B cell (primary cell): ENCODE data around the gene EIF2B2. TPM values are rescaled to one million over a fixed set of nuclear protein-coding genes. Genes with fewer than 3 reads are reported as not detected.

Experiments used
- ATAC-seq: fragments of 200-7000 bp; cut with Tn5 transposase; one replicate; pipeline ENCODE4 v1.10.0; 2021; ENCODE audit warnings: low read depth, mild to moderate bottlenecking, moderate number of reproducible peaks, moderate library complexity
- CTCF ChIA-PET: fragments of 350-600 bp; sonication (Branson Sonifier 250); formaldehyde crosslinking; loops from one replicate; lab custom pipeline; 2021; ENCODE audit warnings: antibody characterized with exemption, inconsistent platforms; lab: Charles Lee
- POLR2A ChIA-PET: fragments of 350-600 bp; sonication (Branson Sonifier 250); formaldehyde crosslinking; loops from one replicate; lab custom pipeline; 2021; ENCODE audit warnings: antibody characterized with exemption; lab: Charles Lee
- DNase-seq: peaks from one replicate; pipeline ENCODE4 v3.0.0; 2013
- H2AFZ ChIP-seq: 2 replicates; pipeline ENCODE4 v1.6.1; 2012; ENCODE audit warnings: mild to moderate bottlenecking, low read depth, low read length; ENCODE audit not compliant: insufficient read depth, poor library complexity, severe bottlenecking
- H3K27ac ChIP-seq, 2 donors: 1 replicate in 1 of 2; 2 replicates in 1 of 2; pipeline ENCODE4 v1.5.1; 2012 to 2013; ENCODE audit warnings: low read length in 2 of 2, mild to moderate bottlenecking in 2 of 2, moderate library complexity in 1 of 2
- H3K27me3 ChIP-seq, 4 experiments: fragments of 200-600 bp in 1 of 4; sonication (generic) in 1 of 4; replicated peaks in 1 of 4; 1 replicate in 2 of 4; 2 replicates in 2 of 4; pipeline versions ENCODE4 v1.6.1 to v1.7.0; 2013 to 2016; ENCODE audit warnings: low read length in 3 of 4, mild to moderate bottlenecking in 2 of 4, mixed read lengths in 1 of 4, moderate library complexity in 1 of 4; ENCODE audit not compliant: insufficient read depth in 4 of 4, control insufficient read depth in 3 of 4; ENCODE audit errors: control extremely low read depth in 1 of 4
- H3K36me3 ChIP-seq, 2 experiments: replicated peaks in 1 of 2; 1 replicate in 1 of 2; 2 replicates in 1 of 2; pipeline versions ENCODE4 v1.6.1 to v1.7.1; 2013; ENCODE audit warnings: low read length in 1 of 2; ENCODE audit not compliant: insufficient read depth in 2 of 2, control insufficient read depth in 1 of 2; ENCODE audit errors: control extremely low read depth in 1 of 2, extremely low read depth in 1 of 2
- H3K4me1 ChIP-seq, 2 donors: fragments of 200-600 bp in 1 of 2; sonication (generic) in 1 of 2; 1 replicate in 1 of 2; 2 replicates in 1 of 2; pipeline versions ENCODE4 v1.5.1 to v1.6.1; 2013 to 2017; ENCODE audit warnings: low read length in 2 of 2; ENCODE audit not compliant: control insufficient read depth in 2 of 2, insufficient read depth in 2 of 2
- H3K4me2 ChIP-seq: replicated peaks from 2 replicates; pipeline ENCODE3; 2012; ENCODE audit warnings: mild to moderate bottlenecking, low read depth, low read length; ENCODE audit not compliant: poor library complexity, severe bottlenecking
- H3K4me3 ChIP-seq, 5 experiments: fragments of 200-600 bp in 1 of 5; sonication (generic) in 1 of 5; 1 replicate in 3 of 5; 2 replicates in 2 of 5; pipeline versions ENCODE4 v1.5.1 to v1.7.0; 2011 to 2016; ENCODE audit warnings: low read length in 4 of 5, mild to moderate bottlenecking in 4 of 5, low read depth in 2 of 5, control low read depth in 1 of 5, moderate library complexity in 1 of 5; ENCODE audit not compliant: insufficient read depth in 1 of 5; ENCODE audit errors: control extremely low read depth in 1 of 5, extremely low read depth in 1 of 5
- H3K79me2 ChIP-seq: fragments of 200-600 bp; sonication (generic); one replicate; pipeline ENCODE4 v1.6.0; 2016; ENCODE audit warnings: low read length; ENCODE audit not compliant: control insufficient read depth, insufficient read depth
- H3K9ac ChIP-seq: fragments of 200-600 bp; sonication (generic); 2 replicates; pipeline ENCODE4 v1.6.1; 2017; ENCODE audit warnings: mild to moderate bottlenecking, low read length, moderate library complexity
- H3K9me3 ChIP-seq, 3 donors: one replicate each; pipeline versions ENCODE4 v1.6.1 to v1.7.1; 2013; ENCODE audit warnings: low read length in 2 of 3; ENCODE audit not compliant: control insufficient read depth in 2 of 3, insufficient read depth in 1 of 3; ENCODE audit errors: control extremely low read depth in 1 of 3
- H4K20me1 ChIP-seq: 2 replicates; pipeline ENCODE4 v1.6.0; 2012; ENCODE audit warnings: mild to moderate bottlenecking, low read length; ENCODE audit not compliant: insufficient read depth, control insufficient read depth, poor library complexity, severe bottlenecking
- H3K27ac Mint-ChIP-seq: one replicate; pipeline ENCODE4 v1.8.0; 2021; ENCODE audit warnings: mixed read lengths
- H3K27me3 Mint-ChIP-seq: one replicate; pipeline ENCODE4 v1.8.0; 2021; ENCODE audit warnings: mixed read lengths
- H3K4me1 Mint-ChIP-seq: one replicate; pipeline ENCODE4 v1.8.0; 2021; ENCODE audit warnings: mixed read lengths
- H3K4me3 Mint-ChIP-seq: one replicate; pipeline ENCODE4 v1.8.0; 2021; ENCODE audit warnings: mixed read lengths
- H3K9me3 Mint-ChIP-seq: one replicate; pipeline ENCODE4 v1.8.0; 2022; ENCODE audit warnings: mixed read lengths; ENCODE audit not compliant: insufficient read depth
- EZH2 ChIP-seq: IDR thresholded peaks from 2 replicates; pipeline ENCODE4 v1.6.1; 2012; ENCODE audit warnings: borderline replicate concordance, low read depth, mild to moderate bottlenecking, moderate library complexity, low read length; ENCODE audit not compliant: insufficient read depth, poor library complexity, severe bottlenecking
- WGBS: methylation state at CpG from one replicate; pipeline ENCODE4 v1.1.5; 2013; ENCODE audit warnings: missing lambda C conversion rate; ENCODE audit not compliant: insufficient coverage; 5-methylcytosine and 5-hydroxymethylcytosine counted together
- intact Hi-C: fragments of 100-400 bp; cut with micrococcal nuclease; formaldehyde crosslinking; loops from one replicate; pipeline ENCODE4 v1.10.0; 2022
- polyA plus RNA-seq: library from polyadenylated mRNA; depleted of rRNA; stranded (reverse); fragments of >200 nt; gene quantifications from 2 replicates; pipeline ENCODE4 v1.2.3, GENCODE V29; 2012
- total RNA-seq, 2 donors: library from RNA; stranded (reverse); fragments of 120-200 nt in 1 of 2; gene quantifications; 1 replicate in 1 of 2; 2 replicates in 1 of 2; pipeline versions ENCODE4 v1.2.3 to v1.2.4, GENCODE V29; 2013 to 2022
- TF ChIP-seq, protein P1 (sequence below): fragments of 200-600 bp; IDR thresholded peaks from one replicate; pipeline ENCODE4 v1.8.0; 2022; ENCODE audit warnings: antibody characterized with exemption, mild to moderate bottlenecking

The EIF2B2 gene
- total and polyA plus RNA-seq, 2 donors (not counting 1 experiment from before 2014, with no cell fraction given) = 25.5 to 27.6 TPM

DNA sequence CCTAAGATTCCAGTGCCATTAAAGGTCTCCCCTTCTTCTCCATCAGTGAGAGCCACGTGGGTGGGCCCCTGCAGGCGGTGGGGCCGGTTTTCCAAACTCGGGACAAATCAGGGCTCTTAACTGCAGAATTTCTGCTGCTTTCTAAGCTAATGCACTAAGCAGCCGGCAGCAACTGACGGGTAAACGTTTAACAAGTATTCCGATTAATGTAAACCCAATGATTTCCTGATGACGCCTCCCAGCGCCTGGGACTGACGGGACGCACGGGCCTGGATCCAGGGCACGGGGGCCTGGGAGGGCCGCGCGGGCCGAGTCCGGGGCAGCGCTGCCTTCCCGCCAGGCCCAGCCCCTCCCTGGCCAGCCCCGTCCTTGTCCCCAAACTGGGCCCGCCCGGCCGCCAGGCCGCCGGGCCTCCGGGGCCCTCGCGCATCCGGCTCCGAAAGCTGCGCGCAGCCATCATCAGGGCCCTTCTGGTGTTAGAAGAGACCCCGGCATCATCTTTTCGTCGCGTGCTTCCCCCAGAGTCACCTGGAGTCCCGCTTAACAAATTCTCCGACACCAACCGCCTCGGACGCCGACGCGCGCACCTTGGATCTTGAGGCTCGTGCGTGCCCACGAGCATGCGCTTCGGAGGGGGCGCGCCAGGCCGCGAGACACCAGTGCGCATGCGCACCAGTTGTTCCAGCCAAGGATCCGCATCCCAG, 48.3 kb downstream of the EIF2B2 start, which contains the start of gene MLH3:
Gene MLH3, minus strand, starts transcription at position 616 of the 704 bp plus-strand sequence. CDS start 1,812 bp downstream, outside the sequence.
- H2AFZ ChIP-seq = peak within 1 kb of the TSS; percentile 87
- intact Hi-C loops = loop anchor here (1.0 kb wide), 3 partner anchors 13 to 49 kb away; partner anchors contain the start of genes ACYP1, EIF2B2 and ZC2HC1C
- Mint-ChIP-seq H3K4me3 (peak within 1 kb of the TSS; percentile 97), H3K27me3 (no peaks in the 10 kb centered on the region), H3K9me3 (no peaks in the 10 kb centered on the region), H3K27ac (peak within 1 kb of the TSS; percentile 96), H3K4me1 (peaks cover 19% of the 10 kb centered on the region)
- under 1% methylated on average over 58 of the region's 59 CpGs for WGBS
- H3K9ac ChIP-seq = peak within 1 kb of the TSS; percentile 88
- POLR2A ChIA-PET = no interaction called here
- H4K20me1 ChIP-seq = no peaks in the 10 kb centered on the region
- no peaks in the 10 kb centered on the region for H3K27me3 ChIP-seq
- no peaks in the 10 kb centered on the region for H3K36me3 ChIP-seq
- peak within 1 kb of the TSS in 1 of 2 donors; percentile 83 for H3K27ac ChIP-seq
- H3K4me1 ChIP-seq = peaks cover 9 to 10% of the 10 kb centered on the region in 2 donors
- H3K9me3 ChIP-seq = no peaks in the 10 kb centered on the region
- H3K79me2 ChIP-seq = peaks cover 15% of the 10 kb centered on the region
- CTCF ChIA-PET = no interaction called here
- DNase-seq (peak; percentile 90), ATAC-seq (peak; percentile 83)
- peak within 1 kb of the TSS; percentile 87 for H3K4me2 ChIP-seq
- no peak for TF ChIP-seq EZH2
- TF ChIP-seq, protein P1, sequence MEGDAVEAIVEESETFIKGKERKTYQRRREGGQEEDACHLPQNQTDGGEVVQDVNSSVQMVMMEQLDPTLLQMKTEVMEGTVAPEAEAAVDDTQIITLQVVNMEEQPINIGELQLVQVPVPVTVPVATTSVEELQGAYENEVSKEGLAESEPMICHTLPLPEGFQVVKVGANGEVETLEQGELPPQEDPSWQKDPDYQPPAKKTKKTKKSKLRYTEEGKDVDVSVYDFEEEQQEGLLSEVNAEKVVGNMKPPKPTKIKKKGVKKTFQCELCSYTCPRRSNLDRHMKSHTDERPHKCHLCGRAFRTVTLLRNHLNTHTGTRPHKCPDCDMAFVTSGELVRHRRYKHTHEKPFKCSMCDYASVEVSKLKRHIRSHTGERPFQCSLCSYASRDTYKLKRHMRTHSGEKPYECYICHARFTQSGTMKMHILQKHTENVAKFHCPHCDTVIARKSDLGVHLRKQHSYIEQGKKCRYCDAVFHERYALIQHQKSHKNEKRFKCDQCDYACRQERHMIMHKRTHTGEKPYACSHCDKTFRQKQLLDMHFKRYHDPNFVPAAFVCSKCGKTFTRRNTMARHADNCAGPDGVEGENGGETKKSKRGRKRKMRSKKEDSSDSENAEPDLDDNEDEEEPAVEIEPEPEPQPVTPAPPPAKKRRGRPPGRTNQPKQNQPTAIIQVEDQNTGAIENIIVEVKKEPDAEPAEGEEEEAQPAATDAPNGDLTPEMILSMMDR = no peak
- peak within 1 kb of the TSS; percentile 44 to 82 (median 64) for H3K4me3 ChIP-seq

- POLR2A ChIA-PET = interaction anchor here (0.7 kb wide), 1 partner anchor 927 kb away, joined by 6 read pairs; no protein-coding TSS in a partner anchor
- ATAC-seq (no peak), DNase-seq (no peak)
- H3K27me3 Mint-ChIP-seq = no peaks in the 10 kb centered on the region
- H3K27me3 ChIP-seq = no peaks in the 10 kb centered on the region
- CTCF ChIA-PET = no interaction called here
- H2AFZ ChIP-seq = peak overlapping the region; percentile 87
- no peaks in the 10 kb centered on the region for H3K9me3 Mint-ChIP-seq
- intact Hi-C loops = loop anchor here (1.0 kb wide), 3 partner anchors 13 to 49 kb away; partner anchors contain the start of genes ACYP1, EIF2B2 and ZC2HC1C
- peak overlapping the region; percentile 88 for H3K9ac ChIP-seq
- H3K4me2 ChIP-seq = peak overlapping the region; percentile 87
- H3K79me2 ChIP-seq = peaks cover 15% of the 10 kb centered on the region
- peaks cover 9 to 10% of the 10 kb centered on the region in 2 donors for H3K4me1 ChIP-seq
- no peaks in the 10 kb centered on the region for H3K36me3 ChIP-seq
- WGBS = no CpG with 5 or more reads among the region's 5 CpGs
- peak overlapping the region; percentile 97 for H3K4me3 Mint-ChIP-seq
- no peaks in the 10 kb centered on the region for H4K20me1 ChIP-seq
- TF ChIP-seq, protein P1 = no peak
- TF ChIP-seq EZH2 = no peak
- peak overlapping the region in 1 of 2 donors; percentile 83 for H3K27ac ChIP-seq
- H3K9me3 ChIP-seq = no peaks in the 10 kb centered on the region
- H3K4me1 Mint-ChIP-seq = peaks cover 17% of the 10 kb centered on the region
- H3K27ac Mint-ChIP-seq = peak overlapping the region; percentile 96
- H3K4me3 ChIP-seq = peak overlapping the region; percentile 44 to 82 (median 64)
These were observed 48.8 kb downstream of the EIF2B2 start for GRCh38 chr14:75051556-75051899.
